Kidney (tissue), 14 donors: Measurements from ENCODE around the gene POU3F1. TPM values are rescaled to one million over a fixed set of nuclear protein-coding genes. Genes with fewer than 3 reads are reported as not detected.

Source experiments
- DNase-seq, 5 donors: peaks; one replicate each; pipeline ENCODE4 v3.0.0-alpha.2; 2013 to 2020
- FAIRE-seq: peaks from 2 replicates; lab custom pipeline; 2012; peaks lifted over from hg19 to GRCh38; lab: Jason Lieb, UNC
- H3K27ac ChIP-seq, 2 donors: one replicate each; pipeline ENCODE4 v1.7.0; 2013; ENCODE audit warnings: low read depth in 2 of 2, low read length in 2 of 2, inconsistent platforms in 1 of 2
- H3K27me3 ChIP-seq: one replicate; pipeline ENCODE4 v1.7.1; 2013; ENCODE audit warnings: low read length, inconsistent platforms; ENCODE audit not compliant: control insufficient read depth, insufficient read depth
- H3K36me3 ChIP-seq, 3 donors: one replicate each; pipeline versions ENCODE4 v1.7.0 to v1.7.1; 2013; ENCODE audit warnings: low read length in 3 of 3, control low read depth in 1 of 3, inconsistent platforms in 1 of 3; ENCODE audit not compliant: insufficient read depth in 3 of 3, control insufficient read depth in 2 of 3
- H3K4me1 ChIP-seq, 3 donors: one replicate each; pipeline versions ENCODE4 v1.7.0 to v1.7.1; 2013; ENCODE audit warnings: low read length in 3 of 3, inconsistent platforms in 1 of 3, low read depth in 1 of 3; ENCODE audit not compliant: control insufficient read depth in 2 of 3, insufficient read depth in 2 of 3
- H3K4me3 ChIP-seq, 3 donors: one replicate each; pipeline versions ENCODE4 v1.7.0 to v1.8.1; 2013; ENCODE audit warnings: low read length in 3 of 3, control low read depth in 1 of 3, inconsistent platforms in 1 of 3
- H3K9ac ChIP-seq, 3 donors: one replicate each; pipeline versions ENCODE4 v1.7.0 to v1.7.1; 2013; ENCODE audit warnings: low read length in 3 of 3, control low read depth in 1 of 3, inconsistent platforms in 1 of 3
- H3K9me3 ChIP-seq, 3 donors: one replicate each; pipeline versions ENCODE4 v1.7.0 to v1.7.1; 2013; ENCODE audit warnings: low read length in 3 of 3, control low read depth in 1 of 3, inconsistent platforms in 1 of 3; ENCODE audit not compliant: control insufficient read depth in 2 of 3, insufficient read depth in 1 of 3
- CTCF ChIP-seq: IDR thresholded peaks from 3 replicates; pipeline ENCODE4 v1.5.1; 2012; ENCODE audit warnings: mild to moderate bottlenecking, moderate library complexity, borderline replicate concordance; ENCODE audit not compliant: insufficient read depth; ENCODE audit errors: extremely low read depth
- intact Hi-C: fragments of 100-400 bp; cut with DNase I; formaldehyde crosslinking; loops from one replicate; pipeline ENCODE4 v1.11.1; 2022
- polyA plus RNA-seq: library from polyadenylated mRNA; stranded (reverse); fragments of 350-450 nt; fragmentation: Illumina TruSeq; extraction: RNeasy Lipid Tissue Mini Kit (QIAGEN cat#74804); gene quantifications from one replicate; pipeline ENCODE4 v1.2.3, GENCODE V29; 2014; ENCODE audit warnings: low read depth, low replicate concordance; ENCODE audit not compliant: insufficient read depth
- total RNA-seq: library from RNA; stranded (reverse); fragmentation: NEBNext Ultra II Directional; extraction: Animal tissue kit (Norgen Biotek cat#: 25700); gene quantifications from one replicate; pipeline ENCODE4 v1.2.1, GENCODE V29; 2021
- donor health status: control.
- donor health status: control.
- donor health status: control.
- donor health status: control.
- donor health status: control.
- donor health status: DM: yes; HTN: yes; CAD: no.
- donor health status: Normal renal cell carcinoma (clear cell type).

The POU3F1 gene
- total and polyA plus RNA-seq, 2 donors from 2014 or later = not detected

DNA sequence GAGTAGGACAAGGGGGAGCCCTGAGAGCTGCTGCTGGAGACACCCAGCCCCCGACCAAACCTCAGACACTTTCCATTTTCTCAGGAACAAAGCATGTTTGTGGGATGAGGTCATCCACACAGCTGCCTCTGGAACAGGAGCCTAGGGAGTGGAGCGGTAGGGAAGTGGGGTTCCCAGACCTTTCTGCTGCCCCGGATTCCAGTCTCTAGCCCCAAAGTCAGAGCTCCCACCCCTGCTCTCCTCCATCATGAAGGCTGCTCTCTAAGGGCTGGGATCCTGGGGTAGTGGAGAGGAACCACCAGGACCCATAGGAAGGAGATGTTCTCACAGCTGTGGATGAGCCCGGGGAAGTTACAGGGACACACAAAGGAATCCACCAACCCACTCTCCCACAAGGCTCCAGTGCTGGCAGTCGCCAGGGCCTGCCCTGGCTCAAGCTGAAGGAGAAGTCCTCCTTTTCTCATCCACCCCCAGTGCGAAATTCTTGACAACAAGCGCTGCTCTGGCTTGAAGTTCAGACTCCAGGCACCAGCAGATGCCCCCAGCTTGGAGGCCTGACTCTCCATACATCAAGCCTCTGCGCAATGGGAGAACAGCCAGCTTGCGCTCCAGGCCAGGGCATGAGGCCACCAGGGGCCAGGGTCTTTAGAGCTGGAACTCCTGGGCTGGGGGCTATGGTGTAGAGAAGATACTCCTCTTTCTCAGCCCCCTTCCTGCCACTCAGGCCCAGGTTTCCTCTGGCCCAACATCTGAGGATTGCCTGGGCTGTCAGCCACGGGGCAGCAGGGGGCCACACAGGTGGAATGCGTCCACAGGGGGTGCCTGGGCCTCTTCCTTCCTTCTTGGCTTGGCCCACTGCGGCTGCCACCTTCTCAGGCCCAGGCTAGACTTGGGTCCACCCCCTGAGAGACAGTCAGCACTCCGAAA lies 45.8 kb downstream of the POU3F1 start:
- Histone ChIP-seq H3K27ac (peak overlapping the region; percentile 71 to 82), H3K36me3 (peaks cover 0 to 3% (median 3%) of the 10 kb centered on the region in 3 donors), H3K9me3 (no peaks in the 10 kb centered on the region), H3K27me3 (no peaks in the 10 kb centered on the region), H3K4me3 (no peak overlapping the region), H3K9ac (peak overlapping the region in 1 of 3 donors; percentile 61), H3K4me1 (peaks cover 3 to 41% (median 13%) of the 10 kb centered on the region in 3 donors)
- no peak for TF ChIP-seq CTCF
- intact Hi-C loops = no loop called here
- DNase-seq = peak; percentile 48 to 85 (median 76)
- FAIRE-seq = no peak

- Histone ChIP-seq H3K4me1 (peaks cover 3 to 42% (median 13%) of the 10 kb centered on the region in 3 donors), H3K4me3 (no peak overlapping the region), H3K9me3 (no peaks in the 10 kb centered on the region), H3K36me3 (peaks cover 0 to 3% (median 3%) of the 10 kb centered on the region in 3 donors), H3K9ac (peak overlapping the region in 1 of 3 donors; percentile 61), H3K27ac (peak overlapping the region; percentile 71 to 82), H3K27me3 (no peaks in the 10 kb centered on the region)
- intact Hi-C loops = no loop called here
- TF ChIP-seq CTCF = no peak
- FAIRE-seq = no peak
- no peak for DNase-seq
Observed at GRCh38 chr1:38000233-38000528, 46.4 kb downstream of the POU3F1 start.

DNA sequence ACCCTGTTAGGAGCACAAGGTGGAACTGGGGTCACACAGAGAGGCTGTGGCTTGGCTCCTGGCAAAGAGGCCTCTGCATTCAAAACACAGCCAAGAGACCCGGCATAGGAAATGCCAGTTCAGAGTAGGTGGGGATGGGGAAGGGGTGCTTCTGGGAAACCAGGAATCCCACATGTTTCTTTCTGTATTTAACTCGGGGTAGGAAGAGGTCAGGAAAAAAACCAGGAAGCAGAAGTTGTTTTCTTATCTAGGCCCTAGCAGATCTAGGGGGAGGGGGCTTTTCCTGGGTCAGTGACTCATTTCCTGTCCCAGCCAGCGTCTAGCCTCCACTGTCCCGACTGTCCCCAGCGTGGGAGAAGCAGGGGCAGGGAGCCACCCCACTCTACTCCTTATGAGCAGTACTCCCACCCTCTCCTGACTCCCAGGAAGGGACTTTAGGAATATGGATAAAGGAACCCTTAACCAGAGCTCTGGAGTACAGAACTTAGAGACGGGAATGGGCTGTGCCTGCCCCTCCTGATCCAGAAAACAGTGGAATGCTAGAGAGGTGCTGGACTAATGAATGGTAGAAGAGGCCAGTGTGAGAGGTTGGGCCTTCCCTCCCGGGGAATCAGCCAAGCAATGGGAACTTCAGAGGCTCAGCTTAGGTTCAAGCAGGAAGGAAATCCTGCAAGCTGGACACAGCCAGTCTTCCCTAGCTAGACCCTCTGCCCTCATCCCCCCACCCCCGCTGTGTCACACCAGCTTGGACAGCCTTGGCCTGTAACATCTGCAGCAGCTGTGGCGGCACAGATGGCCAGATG lies 47.0 kb downstream of the POU3F1 start:
- Histone ChIP-seq H3K9me3 (no peaks in the 10 kb centered on the region), H3K27me3 (no peaks in the 10 kb centered on the region), H3K36me3 (peaks cover 0 to 3% (median 3%) of the 10 kb centered on the region in 3 donors), H3K4me1 (peaks cover 3 to 47% (median 13%) of the 10 kb centered on the region in 3 donors), H3K9ac (peak overlapping the region in 2 of 3 donors; percentile 28 to 61), H3K27ac (peak overlapping the region; percentile 71 to 82), H3K4me3 (no peak overlapping the region)
- DNase-seq = peak; percentile 73 to 93 (median 76)
- no peak for FAIRE-seq
- TF ChIP-seq CTCF = no peak
- intact Hi-C loops = no loop called here
